PFSK-1 (cell line): ENCODE results near the gene CASP7.

Source experiments
- POLR2AphosphoS5 ChIP-seq: IDR thresholded peaks from 2 replicates; pipeline ENCODE4 v1.6.1; 2012; ENCODE audit warnings: low read depth, mild to moderate bottlenecking, control low read depth, low read length, moderate library complexity
- TAF1 ChIP-seq: IDR thresholded peaks from 2 replicates; pipeline ENCODE4 v1.6.1; 2012; ENCODE audit warnings: low read length, control low read depth, borderline replicate concordance; ENCODE audit not compliant: insufficient read depth

DNA sequence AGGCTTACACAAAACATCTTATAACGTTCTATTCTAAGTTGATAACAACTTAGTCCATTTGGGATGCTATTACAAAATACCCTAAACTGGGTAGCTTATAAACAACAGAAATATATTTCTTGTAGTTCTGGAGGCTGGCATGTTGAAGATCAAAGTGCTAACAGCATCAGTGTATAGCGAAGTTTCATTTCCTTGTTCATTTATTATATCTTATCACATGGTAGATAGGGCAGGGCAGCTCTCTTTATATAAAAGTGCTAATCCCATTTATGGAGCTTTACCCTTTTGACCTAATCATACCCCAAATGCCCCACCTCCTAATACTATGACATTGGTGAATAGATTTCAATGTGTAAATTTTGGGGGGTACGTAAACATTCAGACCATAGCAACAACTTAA is 6.3 kb downstream of the CASP7 start:
- TF ChIP-seq POLR2AphosphoS5 = no peak
- TF ChIP-seq TAF1 = no peak
